ENCODE results near the gene OR14J1.
"Not testable (repeated sequence)": the region's sequence is repeated elsewhere in the genome, so short reads cannot be mapped to it uniquely, and the experiment has no call there.

Gene OR14J1, protein sequence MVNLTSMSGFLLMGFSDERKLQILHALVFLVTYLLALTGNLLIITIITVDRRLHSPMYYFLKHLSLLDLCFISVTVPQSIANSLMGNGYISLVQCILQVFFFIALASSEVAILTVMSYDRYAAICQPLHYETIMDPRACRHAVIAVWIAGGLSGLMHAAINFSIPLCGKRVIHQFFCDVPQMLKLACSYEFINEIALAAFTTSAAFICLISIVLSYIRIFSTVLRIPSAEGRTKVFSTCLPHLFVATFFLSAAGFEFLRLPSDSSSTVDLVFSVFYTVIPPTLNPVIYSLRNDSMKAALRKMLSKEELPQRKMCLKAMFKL

DNA sequence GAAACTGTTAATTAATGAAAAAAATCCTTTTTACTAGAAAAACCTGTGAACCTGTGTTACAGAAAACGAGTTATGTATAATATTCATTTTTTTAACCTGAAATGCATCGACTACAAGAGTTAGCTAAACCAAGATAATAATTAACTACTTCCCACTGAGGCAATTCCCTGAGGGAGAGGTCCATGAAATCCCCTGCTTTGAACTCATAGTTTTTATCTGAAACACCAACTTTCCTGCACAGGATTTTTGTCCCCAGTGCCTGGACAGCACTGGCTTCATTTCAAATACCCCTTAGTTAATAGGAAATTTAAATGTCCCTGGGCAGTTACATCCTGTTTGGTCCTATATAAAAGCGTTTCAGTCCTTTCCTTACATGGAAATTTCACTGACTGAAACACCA, at the start of gene OR14J1:
Gene OR14J1, plus strand, starts transcription at position 386 of the 400 bp plus-strand sequence. CDS start 4,989 bp downstream, outside the sequence.
- no peak for DNase-seq

- no peak for DNase-seq
These were observed 49.8 kb upstream of the OR14J1 start for GRCh38 chr6:29251736-29252135.

GRCh38 chr6:29255530-29255929, 46.0 kb upstream of the OR14J1 start:
- no peak for DNase-seq

DNA sequence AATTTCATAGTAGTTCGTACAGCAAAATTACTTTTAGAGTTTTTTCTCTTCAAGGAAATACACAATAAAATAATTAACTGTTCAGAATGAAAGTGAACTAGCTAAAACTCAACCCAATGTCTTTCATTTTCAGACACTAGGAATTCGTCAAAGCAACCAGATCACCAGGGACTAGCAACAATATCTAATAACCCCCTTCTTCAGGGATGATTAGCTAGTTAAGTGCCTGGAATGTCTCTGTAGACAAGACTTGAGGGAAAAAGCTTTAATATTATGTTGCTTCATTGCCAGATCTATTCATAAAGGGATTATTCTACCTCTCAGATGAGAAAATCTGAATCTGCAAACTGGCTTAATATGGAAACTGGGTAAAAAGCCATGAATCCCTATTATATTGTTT, 41.8 kb upstream of the OR14J1 start:
- DNase-seq = no peak

GRCh38 chr6:29263001-29263400, 38.5 kb upstream of the OR14J1 start:
- DNase-seq = no peak

DNA sequence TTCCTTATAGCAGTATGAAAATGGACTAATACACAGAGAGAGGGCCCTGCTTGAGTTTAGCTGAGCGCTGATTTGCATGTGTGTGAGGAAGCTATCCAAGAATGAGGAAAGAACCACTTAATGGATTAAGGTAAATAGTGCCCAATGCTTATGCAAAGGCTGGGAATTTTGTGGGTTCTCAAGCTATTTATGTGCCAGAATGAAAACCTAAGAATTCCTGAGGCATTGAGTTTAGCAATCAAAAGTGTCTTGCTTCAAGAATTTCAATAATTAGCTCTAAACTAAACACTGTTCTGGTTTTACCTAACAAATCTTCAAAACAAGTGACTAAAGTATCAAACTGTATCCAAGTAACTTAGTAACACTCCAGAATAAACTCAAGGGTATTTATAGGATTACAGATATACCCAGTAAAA, 7.0 kb upstream of the OR14J1 start:
- no peak for DNase-seq

- no peak for DNase-seq
These were observed 6.3 kb upstream of the OR14J1 start for GRCh38 chr6:29295181-29295585.

- DNase-seq = no peak
These were observed 5.9 kb upstream of the OR14J1 start for GRCh38 chr6:29295623-29296022.

GRCh38 chr6:29319931-29320330, 18.4 kb downstream of the OR14J1 start:
- no peak for DNase-seq

DNA sequence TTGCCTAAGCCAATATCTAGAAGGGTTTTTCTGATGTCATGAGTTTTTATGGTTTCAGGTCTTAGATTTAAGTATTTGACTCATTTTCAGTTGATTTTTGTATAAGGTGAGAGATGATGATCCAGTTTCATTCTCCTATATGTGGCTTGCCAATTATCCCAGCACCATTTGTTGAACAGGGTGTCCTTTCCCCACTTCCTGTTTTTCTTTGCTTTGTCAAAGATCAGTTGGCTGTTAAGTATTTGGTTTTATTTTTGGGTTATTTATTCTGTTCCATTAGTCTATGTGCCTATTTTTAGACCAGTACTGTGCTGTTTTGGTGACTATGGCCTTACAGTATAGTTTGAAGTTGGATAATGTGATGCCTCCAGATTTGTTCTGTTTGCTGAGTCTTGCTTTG, 21.8 kb downstream of the OR14J1 start:
- DNase-seq = not testable (repeated sequence)

- no peak for DNase-seq
These were observed 24.3 kb downstream of the OR14J1 start for GRCh38 chr6:29325777-29326176.

GRCh38 chr6:29332676-29333075, 31.2 kb downstream of the OR14J1 start:
- DNase-seq = no peak

- no peak for DNase-seq
These were observed 34.8 kb downstream of the OR14J1 start for GRCh38 chr6:29336269-29336668.

GRCh38 chr6:29345380-29345779, 43.9 kb downstream of the OR14J1 start:
- DNase-seq = no peak

DNA sequence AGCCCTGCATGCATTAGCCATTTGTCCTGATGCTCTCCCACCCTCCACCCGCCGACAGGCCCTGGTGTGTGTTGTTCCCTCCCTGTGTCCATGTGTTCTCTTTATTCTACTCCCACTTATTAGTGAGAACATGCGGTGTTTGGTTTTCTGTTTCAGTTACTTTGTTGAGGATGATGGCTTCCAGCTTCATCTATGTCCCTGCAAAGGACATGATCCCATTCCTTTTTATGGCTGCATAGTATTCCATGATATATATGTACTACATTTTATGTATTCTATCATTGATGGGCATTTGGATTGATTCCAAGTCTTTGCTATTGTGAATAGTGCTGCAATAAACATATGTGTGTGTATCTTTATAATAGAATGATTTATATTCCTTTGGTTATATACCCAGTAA, 47.8 kb downstream of the OR14J1 start:
- not testable (repeated sequence) for DNase-seq

- DNase-seq = no peak
These were observed 53.5 kb downstream of the OR14J1 start for GRCh38 chr6:29354980-29355379.

GRCh38 chr6:29355603-29356002, 54.1 kb downstream of the OR14J1 start:
- no peak for DNase-seq
